Panc1 (cell line): Measurements from ENCODE around the gene COL27A1. TPM values are rescaled to one million over a fixed set of nuclear protein-coding genes. Genes with fewer than 3 reads are reported as not detected.

Experiments used
- ATAC-seq: fragments of 200-7000 bp; cut with Tn5 transposase; 2 replicates; pipeline ENCODE4 v1.9.1; 2020; ENCODE audit warnings: mild to moderate bottlenecking, moderate library complexity
- BruUV-seq: library from RNA; stranded (reverse); fragments of 400-500 nt; replicated peaks from 2 replicates; lab custom pipeline; 2021; lab: Mats Ljungman, UMichigan
- CTCF ChIA-PET: fragments of 300-600 bp; sonication (Branson Sonifier 250); formaldehyde crosslinking; loops from one replicate; lab custom pipeline; 2022; ENCODE audit warnings: antibody characterized with exemption; lab: Charles Lee
- POLR2A ChIA-PET: fragments of 300-600 bp; sonication (Branson Sonifier 250); formaldehyde crosslinking; loops from one replicate; lab custom pipeline; 2022; ENCODE audit warnings: antibody characterized with exemption; lab: Charles Lee
- DNase-seq: peaks from one replicate; pipeline ENCODE4 v3.0.0-alpha.2; 2010; ENCODE audit warnings: low read depth, low spot score
- H3K27ac ChIP-seq: 2 replicates; pipeline ENCODE4 v1.5.1; 2011; ENCODE audit warnings: mild to moderate bottlenecking, low read length, inconsistent platforms
- H3K27me3 ChIP-seq: fragments of 200-500 bp; sonication (Bioruptor generic); 2 replicates; pipeline ENCODE4 v1.6.0; 2014; ENCODE audit warnings: low read length, inconsistent platforms; ENCODE audit not compliant: control insufficient read depth, insufficient read depth
- H3K36me3 ChIP-seq: fragments of 200-500 bp; sonication (Bioruptor generic); 2 replicates; pipeline ENCODE4 v1.5.1; 2014; ENCODE audit warnings: inconsistent platforms, mild to moderate bottlenecking, low read length, moderate library complexity; ENCODE audit not compliant: control insufficient read depth, insufficient read depth
- H3K4me1 ChIP-seq: 2 replicates; pipeline ENCODE4 v1.5.1; 2011; ENCODE audit warnings: inconsistent platforms, mild to moderate bottlenecking, low read length, moderate library complexity; ENCODE audit not compliant: control insufficient read depth, insufficient read depth
- H3K4me3 ChIP-seq, 2 experiments: 2 replicates each; pipeline ENCODE4 v1.5.1; 2011 to 2012; ENCODE audit warnings: low read depth in 2 of 2, low read length in 2 of 2, mild to moderate bottlenecking in 2 of 2, inconsistent platforms in 1 of 2, moderate library complexity in 1 of 2
- H3K9me3 ChIP-seq: fragments of 200-500 bp; sonication (Bioruptor generic); 2 replicates; pipeline ENCODE4 v1.5.1; 2014; ENCODE audit warnings: low read depth, mild to moderate bottlenecking, inconsistent platforms, low read length, moderate library complexity; ENCODE audit not compliant: control insufficient read depth, insufficient read depth
- CTCF ChIP-seq: fragments of 450-650 bp; IDR thresholded peaks from 2 replicates; pipeline ENCODE4 v1.5.1; 2017; ENCODE audit warnings: mild to moderate bottlenecking
- POLR2AphosphoS5 ChIP-seq: IDR thresholded peaks from 2 replicates; pipeline ENCODE4 v1.6.1; 2012; ENCODE audit warnings: mild to moderate bottlenecking, low read depth, low read length, moderate library complexity
- REST ChIP-seq, 2 experiments: IDR thresholded peaks; 2 replicates each; pipeline ENCODE4 v1.6.1; 2011 to 2012; ENCODE audit warnings: low read depth in 2 of 2, control low read depth in 1 of 2, low read length in 1 of 2, mild to moderate bottlenecking in 1 of 2, moderate library complexity in 1 of 2; ENCODE audit not compliant: insufficient read depth in 1 of 2
- SIN3A ChIP-seq: IDR thresholded peaks from 2 replicates; pipeline ENCODE4 v1.6.1; 2012; ENCODE audit warnings: low read depth, mild to moderate bottlenecking, low read length, moderate library complexity, borderline replicate concordance; ENCODE audit not compliant: insufficient read depth
- TCF7L2 ChIP-seq: IDR thresholded peaks from 2 replicates; pipeline ENCODE4 v1.6.1; 2011; ENCODE audit warnings: mild to moderate bottlenecking, low read depth, low read length, inconsistent platforms
- in situ Hi-C: cut with HindIII; loops from 2 replicates; pipeline ENCODE4 v1.10.0; 2016; ENCODE audit warnings: low sequenced_read_pairs, low pct_unique_long_range_greater_than_20kb
- intact Hi-C: fragments of 100-400 bp; cut with micrococcal nuclease; formaldehyde crosslinking; loops from one replicate; pipeline ENCODE4 v1.10.0; 2022; ENCODE audit not compliant: unreplicated experiment
- total RNA-seq: library from RNA; stranded (reverse); gene quantifications from one replicate; pipeline ENCODE4 v1.2.1, GENCODE V29; 2021; ENCODE audit not compliant: unreplicated experiment

The COL27A1 gene
- total RNA-seq, 1 experiment from 2014 or later = 5.1 TPM

- in situ Hi-C loops (no loop called here), intact Hi-C loops (loop anchor here (5.0 kb wide), 1 partner anchor 220 kb away; no protein-coding TSS in a partner anchor)
- no peaks in the 10 kb centered on the region for H3K4me1 ChIP-seq
- no peak for DNase-seq
- TF ChIP-seq SIN3A (no peak), CTCF (no peak), REST (IDR thresholded peaks at IDR 0.05; ENCODE audit: insufficient read depth in 1 of 2, low read depth in 2 of 2, low read length in 1 of 2) (no peak), TCF7L2 (no peak)
- no TSS peak for BruUV-seq
- no peaks in the 10 kb centered on the region for H3K36me3 ChIP-seq
- POLR2A ChIA-PET = no interaction called here
- H3K4me3 ChIP-seq = no peak overlapping the region
- no peaks in the 10 kb centered on the region for H3K9me3 ChIP-seq
- CTCF ChIA-PET = no interaction called here
- no peaks in the 10 kb centered on the region for H3K27me3 ChIP-seq
- no peak for ATAC-seq
- H3K27ac ChIP-seq = no peak overlapping the region
Observed at GRCh38 chr9:114302727-114303126, 147.4 kb downstream of the COL27A1 start.

GRCh38 chr9:114303571-114303970 is 148.2 kb downstream of the COL27A1 start:
- ATAC-seq = no peak
- no peaks in the 10 kb centered on the region for H3K4me1 ChIP-seq
- TF ChIP-seq REST (IDR thresholded peaks at IDR 0.05; ENCODE audit: insufficient read depth in 1 of 2, low read depth in 2 of 2, low read length in 1 of 2) = no peak
- TF ChIP-seq POLR2AphosphoS5 = no peak
- no peak for TF ChIP-seq TCF7L2
- TF ChIP-seq CTCF = no peak
- POLR2A ChIA-PET = interaction anchor here (0.7 kb wide), 1 partner anchor 149 kb away, joined by 8 read pairs; no protein-coding TSS in a partner anchor
- H3K36me3 ChIP-seq = no peaks in the 10 kb centered on the region
- H3K9me3 ChIP-seq = no peaks in the 10 kb centered on the region
- DNase-seq = no peak
- intact Hi-C loops = loop anchor here (5.0 kb wide), 1 partner anchor 221 kb away; no protein-coding TSS in a partner anchor
- no peaks in the 10 kb centered on the region for H3K27me3 ChIP-seq
- CTCF ChIA-PET = no interaction called here
- BruUV-seq = no TSS peak
- H3K27ac ChIP-seq = no peak overlapping the region
- in situ Hi-C loops = no loop called here
- no peak overlapping the region for H3K4me3 ChIP-seq
